Heart left ventricle (tissue), 16 donors: ENCODE data around the gene RTN1. TPM values are rescaled to one million over a fixed set of nuclear protein-coding genes. Genes with fewer than 3 reads are reported as not detected.

Source experiments
- ATAC-seq, 4 donors: fragments of 200-7000 bp; cut with Tn5 transposase; one replicate each; pipeline ENCODE4 v1.9.1; 2020 to 2022; ENCODE audit warnings: moderate library complexity in 4 of 4, mild to moderate bottlenecking in 3 of 4, moderate number of reproducible peaks in 1 of 4
- DNase-seq, 5 donors: peaks; one replicate each; pipeline ENCODE4 v3.0.0-alpha.2; 2020
- H3K27ac ChIP-seq, 12 donors: fragments of 200-600 bp; sonication (generic) in 4 of 12; one replicate each; pipeline versions ENCODE4 v1.5.0 to v1.8.0; 2016 to 2022; ENCODE audit warnings: mild to moderate bottlenecking in 2 of 12
- H3K27me3 ChIP-seq, 9 donors: fragments of 200-600 bp; sonication (generic) in 2 of 9; one replicate each; pipeline versions ENCODE4 v1.5.1 to v1.8.0; 2016 to 2022; ENCODE audit warnings: mild to moderate bottlenecking in 3 of 9
- H3K36me3 ChIP-seq, 9 donors: fragments of 200-600 bp; sonication (generic) in 2 of 9; one replicate each; pipeline versions ENCODE4 v1.5.0 to v1.8.0; 2018 to 2022; ENCODE audit warnings: mild to moderate bottlenecking in 2 of 9
- H3K4me1 ChIP-seq, 12 donors: fragments of 200-600 bp; sonication (generic) in 4 of 12; one replicate each; pipeline versions ENCODE4 v1.5.0 to v1.8.0; 2016 to 2022; ENCODE audit warnings: mild to moderate bottlenecking in 3 of 12
- H3K4me3 ChIP-seq, 12 donors: fragments of 200-600 bp; sonication (generic) in 4 of 12; one replicate each; pipeline versions ENCODE4 v1.5.0 to v1.8.0; 2017 to 2022; ENCODE audit warnings: mild to moderate bottlenecking in 9 of 12, moderate library complexity in 4 of 12
- H3K9me3 ChIP-seq, 12 donors: fragments of 200-600 bp; sonication (generic) in 4 of 12; one replicate each; pipeline versions ENCODE4 v1.5.0 to v1.8.0; 2016 to 2022; ENCODE audit warnings: mild to moderate bottlenecking in 1 of 12
- POLR2A ChIP-seq, 2 donors: fragments of 450-650 bp; IDR thresholded peaks; one replicate each; pipeline ENCODE4 v1.6.1; 2017; ENCODE audit warnings: antibody characterized with exemption in 2 of 2, mild to moderate bottlenecking in 2 of 2, moderate library complexity in 2 of 2
- WGBS, 4 donors: extraction: QIAGEN DNeasy Blood & Tissue Kit in 2 of 4; methylation state at CpG; one replicate each; pipeline versions ENCODE4 v1.1.5 to v1.1.7; 2013 to 2018; 5-methylcytosine and 5-hydroxymethylcytosine counted together
- intact Hi-C, 10 donors: fragments of 100-400 bp; cut with DNase I; formaldehyde crosslinking; loops; one replicate each; pipeline versions ENCODE4 v1.11.1 to v1.14.2; 2022
- polyA plus RNA-seq, 2 donors: library from polyadenylated mRNA; stranded (reverse); fragments of 200-250 nt; gene quantifications; one replicate each; pipeline ENCODE4 v1.2.3, GENCODE V29; 2013
- total RNA-seq, 9 donors: library from RNA; depleted of rRNA in 2 of 9; stranded (reverse); fragments of >200 nt in 2 of 9; fragmentation: NEBNext Ultra II Directional in 3 of 9; extraction: Animal tissue kit (Norgen Biotek cat#: 25700) in 3 of 9; gene quantifications; one replicate each; pipeline versions ENCODE4 v1.1.0 to v1.2.4, GENCODE V29; 2016 to 2023
- TF ChIP-seq, protein P1 (sequence below), 12 donors: fragments of 200-600 bp; sonication (generic) in 4 of 12; IDR thresholded peaks; one replicate each; pipeline versions ENCODE4 v1.5.0 to v1.8.0; 2018 to 2022; ENCODE audit warnings: antibody characterized with exemption in 12 of 12, mild to moderate bottlenecking in 5 of 12
- donor health status: ischemic (EF 13 %, LVEDD 7.1; RV severe dilation, severe dysfunction).
- donor health status: healthy with polysubstance abuse.
- donor health status: DM: no; HTN: yes; CAD: no.
- donor health status: DM: no; HTN: no; CAD: no.
- donor health status: ischemic (EF 25% LVEDD 6.9; RV normal size, moderate dysfunction).
- donor health status: ischemic (EF 25% LVEDD 5.7; RV mildly dilated, moderate dysfunction).
- donor health status: healthy.
- donor health status: DM: yes; HTN: yes; CAD: no.
- donor health status: ischemic (EF 35%, LVEDD 5.7; RV mildly dilated, moderate dysfunction).
- donor health status: nonischemic (EF 11% LVEDD 7.7; RV severe dilation, severe dysfunction).
- donor health status: DM: yes; HTN: yes; CAD: no.
- donor health status: PGD.
- donor health status: ischemic (EF 29% LVEDD 5.4; RV normal size, mild dysfunction).
- donor health status: nonischemic (EF 23%, LVEDD 6.1; RV moderate dilation, normal function).

Gene RTN1
- total and polyA plus RNA-seq, 11 donors: 0.15 to 8.4 (median 0.90) TPM

DNA sequence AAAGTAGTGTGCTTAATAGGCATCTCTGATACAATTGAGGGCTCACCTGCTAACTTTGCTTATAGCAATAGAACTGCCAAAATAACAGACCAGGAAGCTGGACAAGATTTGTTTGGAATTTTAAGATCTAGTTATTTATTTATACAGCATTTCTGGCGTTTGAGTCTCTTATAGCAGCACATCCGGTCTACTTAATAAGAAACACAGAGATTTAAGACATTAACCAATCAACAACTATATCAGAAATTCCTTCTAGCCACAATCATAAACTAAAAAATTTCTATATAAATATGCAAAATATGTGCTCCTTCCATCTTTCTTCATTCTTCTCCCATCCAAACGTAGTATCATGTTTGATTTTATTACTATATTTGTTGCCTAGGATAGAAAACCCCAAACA lies 2.6 kb downstream of the RTN1 start:
- H3K27ac ChIP-seq: no peak overlapping the region
- intact Hi-C loops: no loop called here
- H3K27me3 ChIP-seq: peaks cover 5 to 68% (median 37%) of the 10 kb centered on the region in 9 donors
- ATAC-seq (no peak), DNase-seq (no peak)
- TF ChIP-seq POLR2A (IDR thresholded peaks at IDR 0.05): no peak
- TF ChIP-seq, protein P1, sequence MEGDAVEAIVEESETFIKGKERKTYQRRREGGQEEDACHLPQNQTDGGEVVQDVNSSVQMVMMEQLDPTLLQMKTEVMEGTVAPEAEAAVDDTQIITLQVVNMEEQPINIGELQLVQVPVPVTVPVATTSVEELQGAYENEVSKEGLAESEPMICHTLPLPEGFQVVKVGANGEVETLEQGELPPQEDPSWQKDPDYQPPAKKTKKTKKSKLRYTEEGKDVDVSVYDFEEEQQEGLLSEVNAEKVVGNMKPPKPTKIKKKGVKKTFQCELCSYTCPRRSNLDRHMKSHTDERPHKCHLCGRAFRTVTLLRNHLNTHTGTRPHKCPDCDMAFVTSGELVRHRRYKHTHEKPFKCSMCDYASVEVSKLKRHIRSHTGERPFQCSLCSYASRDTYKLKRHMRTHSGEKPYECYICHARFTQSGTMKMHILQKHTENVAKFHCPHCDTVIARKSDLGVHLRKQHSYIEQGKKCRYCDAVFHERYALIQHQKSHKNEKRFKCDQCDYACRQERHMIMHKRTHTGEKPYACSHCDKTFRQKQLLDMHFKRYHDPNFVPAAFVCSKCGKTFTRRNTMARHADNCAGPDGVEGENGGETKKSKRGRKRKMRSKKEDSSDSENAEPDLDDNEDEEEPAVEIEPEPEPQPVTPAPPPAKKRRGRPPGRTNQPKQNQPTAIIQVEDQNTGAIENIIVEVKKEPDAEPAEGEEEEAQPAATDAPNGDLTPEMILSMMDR (IDR thresholded peaks at IDR 0.05): no peak
- H3K9me3 ChIP-seq: no peaks in the 10 kb centered on the region
- WGBS, 4 donors: 51 to 61% (median 57%) methylated on average over 3 of the region's 3 CpGs
- no peaks in the 10 kb centered on the region for H3K36me3 ChIP-seq
- H3K4me1 ChIP-seq: peaks cover 0 to 17% (median 7%) of the 10 kb centered on the region in 12 donors
- H3K4me3 ChIP-seq: no peak overlapping the region

DNA sequence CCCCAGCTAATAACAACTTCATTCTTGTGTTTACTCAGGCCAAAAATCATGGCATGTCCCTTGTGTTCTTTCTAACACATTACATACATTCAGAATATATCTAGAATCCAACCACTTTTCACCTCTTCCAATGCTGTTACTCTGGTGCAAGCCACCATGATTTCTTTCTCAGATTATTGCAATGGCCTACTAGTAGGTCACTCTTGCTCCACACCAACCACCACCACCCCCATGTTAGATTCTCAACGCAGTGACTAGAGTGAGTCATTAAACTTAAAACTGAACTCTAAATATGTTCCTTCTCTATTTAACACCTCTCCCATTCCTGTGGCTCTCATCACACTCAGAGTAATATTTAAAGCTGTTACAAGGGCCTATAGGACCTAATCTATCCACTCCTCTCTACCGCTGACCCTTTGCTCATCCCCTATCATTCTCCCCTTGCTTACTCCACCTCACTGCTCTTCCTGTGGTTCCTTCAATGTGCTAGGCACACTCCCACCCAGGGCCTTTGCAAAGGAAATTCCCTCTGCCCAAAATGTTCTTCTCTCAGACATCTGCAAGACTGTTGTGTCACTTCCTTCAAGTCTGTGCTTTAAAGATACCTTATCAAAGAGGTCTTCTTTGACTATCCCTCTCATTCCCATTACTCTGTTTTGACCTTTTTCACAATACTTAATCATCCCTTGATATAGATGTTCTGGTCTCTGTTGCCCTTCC lies 6.6 kb downstream of the RTN1 start:
- H3K36me3 ChIP-seq: no peaks in the 10 kb centered on the region
- WGBS, 4 donors: 72 to 86% (median 78%) methylated on average over 2 of the region's 2 CpGs
- no peak for TF ChIP-seq POLR2A (IDR thresholded peaks at IDR 0.05)
- TF ChIP-seq, protein P1 (IDR thresholded peaks at IDR 0.05): no peak
- no peaks in the 10 kb centered on the region for H3K4me1 ChIP-seq
- no peak overlapping the region for H3K4me3 ChIP-seq
- H3K27ac ChIP-seq: no peak overlapping the region
- peaks cover 0 to 44% (median 23%) of the 10 kb centered on the region in 9 donors for H3K27me3 ChIP-seq
- ATAC-seq (no peak), DNase-seq (no peak)
- H3K9me3 ChIP-seq: peaks cover 0 to 6% (median 0%) of the 10 kb centered on the region in 12 donors
- intact Hi-C loops: no loop called here

DNA sequence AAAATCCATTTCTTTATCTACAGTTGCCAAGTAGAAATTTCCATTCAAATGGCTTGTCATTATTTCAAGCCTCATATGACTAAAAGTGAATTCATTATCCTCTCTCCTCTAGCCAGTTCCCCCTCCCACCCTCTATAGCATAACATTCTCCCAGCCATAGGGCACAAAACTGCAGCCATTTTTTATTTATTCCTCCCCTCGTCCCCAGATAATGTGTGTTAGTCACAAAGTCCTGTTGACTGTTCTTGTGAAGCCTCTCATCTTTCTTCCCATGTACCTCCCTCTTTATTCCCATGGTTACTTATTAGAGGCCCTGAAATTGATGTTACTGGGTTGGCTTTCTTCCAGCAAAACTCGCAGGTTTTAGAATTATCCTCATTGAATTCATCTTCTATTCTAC lies 13.2 kb downstream of the RTN1 start:
- Histone ChIP-seq H3K4me3 (no peak overlapping the region), H3K27me3 (peaks cover 0 to 3% (median 0%) of the 10 kb centered on the region in 9 donors), H3K9me3 (peaks cover 0 to 19% (median 0%) of the 10 kb centered on the region in 12 donors), H3K4me1 (no peaks in the 10 kb centered on the region), H3K27ac (no peak overlapping the region), H3K36me3 (no peaks in the 10 kb centered on the region)
- 44 to 69% (median 65%) methylated on average over 2 of the region's 2 CpGs for WGBS, 4 donors
- intact Hi-C loops: no loop called here
- TF ChIP-seq, protein P1 (IDR thresholded peaks at IDR 0.05): no peak
- TF ChIP-seq POLR2A (IDR thresholded peaks at IDR 0.05): no peak
- ATAC-seq (no peak), DNase-seq (no peak)

DNA sequence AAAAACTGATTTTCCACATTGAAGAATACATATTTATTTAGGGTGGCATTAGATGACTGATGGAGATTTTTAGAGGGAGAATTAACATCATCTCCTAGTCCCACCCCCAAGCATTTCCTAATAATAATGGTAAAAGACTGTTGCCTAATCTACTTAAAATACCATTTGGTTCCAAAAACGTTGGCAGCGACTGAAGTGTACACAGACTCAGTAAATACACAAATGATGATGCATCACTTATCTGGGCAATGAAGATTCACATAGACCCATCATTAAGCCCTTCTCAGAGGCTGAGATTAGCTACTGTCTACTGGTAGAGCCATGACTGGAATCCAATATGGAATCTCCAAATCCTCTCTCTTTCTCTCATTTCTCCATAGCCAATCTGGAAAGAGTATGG lies 18.2 kb downstream of the RTN1 start:
- Histone ChIP-seq H3K27me3 (peaks cover 0 to 3% (median 0%) of the 10 kb centered on the region in 9 donors), H3K4me1 (peaks cover 0 to 25% (median 0%) of the 10 kb centered on the region in 12 donors), H3K4me3 (no peak overlapping the region), H3K9me3 (peaks cover 0 to 19% (median 0%) of the 10 kb centered on the region in 12 donors), H3K27ac (no peak overlapping the region), H3K36me3 (no peaks in the 10 kb centered on the region)
- ATAC-seq: no peak
- TF ChIP-seq, protein P1 (IDR thresholded peaks at IDR 0.05): no peak
- no peak for TF ChIP-seq POLR2A (IDR thresholded peaks at IDR 0.05)
- intact Hi-C loops: no loop called here
- DNase-seq: no peak
- 66 to 79% (median 68%) methylated on average over 2 of the region's 2 CpGs for WGBS, 4 donors
